WTC11 (cell line): ENCODE data around the gene USP11. TPM values are rescaled to one million over a fixed set of nuclear protein-coding genes. Genes with fewer than 3 reads are reported as not detected.

ENCODE experiments used
- ATAC-seq: fragments of 200-7000 bp; cut with Tn5 transposase; 2 replicates; pipeline ENCODE4 v1.10.0; 2021; ENCODE audit warnings: mild to moderate bottlenecking, moderate library complexity
- CTCF ChIA-PET: fragments of 300-600 bp; sonication (Branson Sonifier 250); formaldehyde crosslinking; loops from one replicate; lab custom pipeline; 2021; ENCODE audit warnings: antibody characterized with exemption; lab: Charles Lee
- POLR2A ChIA-PET: fragments of 350-600 bp; sonication (Branson Sonifier 250); formaldehyde crosslinking; loops from one replicate; lab custom pipeline; 2021; ENCODE audit warnings: antibody characterized with exemption; lab: Charles Lee
- DNase-seq: peaks from one replicate; pipeline ENCODE4 v3.0.0; 2021; ENCODE audit warnings: low spot score
- H3K27ac Mint-ChIP-seq: 2 replicates; pipeline ENCODE4 v1.8.0; 2021; ENCODE audit warnings: mixed read lengths
- H3K27me3 Mint-ChIP-seq: 2 replicates; pipeline ENCODE4 v1.8.0; 2021; ENCODE audit warnings: low read depth, mild to moderate bottlenecking, moderate library complexity, mixed read lengths
- H3K36me3 Mint-ChIP-seq: 2 replicates; pipeline ENCODE4 v1.8.0; 2021; ENCODE audit warnings: mixed read lengths
- H3K4me1 Mint-ChIP-seq: 2 replicates; pipeline ENCODE4 v1.8.0; 2022; ENCODE audit warnings: mixed read lengths
- H3K4me3 Mint-ChIP-seq: 2 replicates; pipeline ENCODE4 v1.8.0; 2021; ENCODE audit warnings: mild to moderate bottlenecking, moderate library complexity, mixed read lengths
- H3K9me3 Mint-ChIP-seq: 2 replicates; pipeline ENCODE4 v1.8.0; 2021; ENCODE audit warnings: mixed read lengths
- CREM ChIP-seq: sonication (generic); formaldehyde crosslinking; IDR thresholded peaks from 2 replicates; pipeline ENCODE4 v1.8.1; 2022; ENCODE audit warnings: mild to moderate bottlenecking, missing genetic modification reagents, moderate library complexity
- GRHL2 ChIP-seq: fragments of 250-450 bp; sonication (Bioruptor Pico); IDR thresholded peaks from 2 replicates; pipeline ENCODE4 v1.8.0; 2022; ENCODE audit warnings: mild to moderate bottlenecking, moderate library complexity; ENCODE audit not compliant: insufficient replicate concordance, severe bottlenecking
- MYBL2 ChIP-seq: sonication (generic); formaldehyde crosslinking; IDR thresholded peaks from 2 replicates; pipeline ENCODE4 v1.8.1; 2023; ENCODE audit warnings: mild to moderate bottlenecking, moderate library complexity, missing genetic modification reagents
- NFE2L1 ChIP-seq: sonication (generic); formaldehyde crosslinking; IDR thresholded peaks from 2 replicates; pipeline ENCODE4 v1.8.1; 2023; ENCODE audit warnings: missing genetic modification reagents
- ZNF219 ChIP-seq: sonication (generic); formaldehyde crosslinking; IDR thresholded peaks from 2 replicates; pipeline ENCODE4 v1.8.0; 2023; ENCODE audit warnings: missing genetic modification reagents, mild to moderate bottlenecking, borderline replicate concordance
- total RNA-seq: library from RNA; stranded (reverse); gene quantifications from 3 replicates; pipeline ENCODE4 v1.2.3, GENCODE V29; 2021
- TF ChIP-seq, protein P1 (sequence below): sonication (generic); formaldehyde crosslinking; IDR thresholded peaks from 2 replicates; pipeline ENCODE4 v1.8.1; 2023; ENCODE audit warnings: mild to moderate bottlenecking, missing genetic modification reagents, moderate library complexity
- TF ChIP-seq, protein P2 (sequence below): fragments of 250-450 bp; sonication (Bioruptor Pico); IDR thresholded peaks from 2 replicates; pipeline ENCODE4 v1.9.0; 2021; ENCODE audit warnings: moderate library complexity, mild to moderate bottlenecking, inconsistent platforms, borderline replicate concordance
- TF ChIP-seq, protein P3 (sequence below): sonication (generic); formaldehyde crosslinking; IDR thresholded peaks from 2 replicates; pipeline ENCODE4 v1.8.1; 2023; ENCODE audit warnings: mild to moderate bottlenecking, missing genetic modification reagents, moderate library complexity
- TF ChIP-seq, protein P4 (sequence below): sonication (generic); formaldehyde crosslinking; IDR thresholded peaks from 2 replicates; pipeline ENCODE4 v1.8.1; 2022; ENCODE audit warnings: low read depth, missing genetic modification reagents, borderline replicate concordance
- TF ChIP-seq, protein P5 (sequence below): fragments of 250-450 bp; sonication (Bioruptor Pico); IDR thresholded peaks from 2 replicates; pipeline ENCODE4 v2.1.2; 2022; ENCODE audit warnings: mild to moderate bottlenecking, moderate library complexity

The USP11 gene
- total RNA-seq, 1 experiment from 2014 or later: 86.8 TPM

DNA sequence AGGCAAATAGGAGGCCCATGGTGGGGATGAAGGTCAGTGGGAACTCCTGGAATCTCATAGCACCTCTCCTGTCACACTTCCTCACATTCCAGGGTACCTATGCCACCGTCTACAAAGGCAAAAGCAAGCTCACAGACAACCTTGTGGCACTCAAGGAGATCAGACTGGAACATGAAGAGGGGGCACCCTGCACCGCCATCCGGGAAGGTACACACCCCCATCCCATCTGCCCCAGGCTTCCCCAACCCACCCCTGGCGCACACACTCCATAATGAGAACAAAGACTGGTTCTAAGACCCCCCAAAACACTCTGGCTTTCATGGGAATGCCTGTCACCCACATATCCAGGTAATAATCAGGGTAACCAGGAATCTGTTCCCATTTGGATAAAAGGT lies 7.9 kb upstream of the USP11 start (continued):
- no peak for TF ChIP-seq MYBL2 (CRISPR knock-in tag)

DNA sequence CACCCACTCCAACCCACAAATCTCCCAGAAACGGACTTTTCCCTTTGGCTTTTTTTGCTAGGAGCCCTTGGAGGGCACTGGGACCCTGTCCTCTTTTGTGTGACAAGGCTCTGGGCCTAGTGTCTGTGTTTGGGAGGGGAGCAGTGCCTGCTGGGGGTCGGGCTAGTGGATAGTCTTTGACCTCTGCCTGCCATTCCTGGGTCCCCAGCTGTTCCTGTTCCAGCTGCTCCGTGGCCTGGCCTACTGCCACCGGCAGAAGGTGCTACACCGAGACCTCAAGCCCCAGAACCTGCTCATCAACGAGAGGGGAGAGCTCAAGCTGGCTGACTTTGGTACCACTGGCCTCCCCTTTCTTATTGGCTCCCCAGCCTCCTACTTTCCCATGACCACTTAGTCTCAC lies 6.7 kb upstream of the USP11 start:
- Mint-ChIP-seq H3K27me3 (no peaks in the 10 kb centered on the region), H3K36me3 (peaks cover 45% of the 10 kb centered on the region), H3K27ac (no peak overlapping the region; the same call in 1 of the 2 replicates), H3K9me3 (no peaks in the 10 kb centered on the region), H3K4me1 (0 out of 2 replicates have a peak, but pooled peaks cover under 1% of the 10 kb centered on the region), H3K4me3 (no peak overlapping the region)
- ChIA-PET POLR2A (no interaction called here), CTCF (interaction anchor here (0.8 kb wide), 1 partner anchor 145 kb away, joined by 5 read pairs; no protein-coding TSS in a partner anchor)
- DNase-seq (no peak), ATAC-seq (no peak)
- no peak for TF ChIP-seq NFE2L1
- TF ChIP-seq, protein P1, sequence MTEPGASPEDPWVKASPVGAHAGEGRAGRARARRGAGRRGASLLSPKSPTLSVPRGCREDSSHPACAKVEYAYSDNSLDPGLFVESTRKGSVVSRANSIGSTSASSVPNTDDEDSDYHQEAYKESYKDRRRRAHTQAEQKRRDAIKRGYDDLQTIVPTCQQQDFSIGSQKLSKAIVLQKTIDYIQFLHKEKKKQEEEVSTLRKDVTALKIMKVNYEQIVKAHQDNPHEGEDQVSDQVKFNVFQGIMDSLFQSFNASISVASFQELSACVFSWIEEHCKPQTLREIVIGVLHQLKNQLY: no peak

DNA sequence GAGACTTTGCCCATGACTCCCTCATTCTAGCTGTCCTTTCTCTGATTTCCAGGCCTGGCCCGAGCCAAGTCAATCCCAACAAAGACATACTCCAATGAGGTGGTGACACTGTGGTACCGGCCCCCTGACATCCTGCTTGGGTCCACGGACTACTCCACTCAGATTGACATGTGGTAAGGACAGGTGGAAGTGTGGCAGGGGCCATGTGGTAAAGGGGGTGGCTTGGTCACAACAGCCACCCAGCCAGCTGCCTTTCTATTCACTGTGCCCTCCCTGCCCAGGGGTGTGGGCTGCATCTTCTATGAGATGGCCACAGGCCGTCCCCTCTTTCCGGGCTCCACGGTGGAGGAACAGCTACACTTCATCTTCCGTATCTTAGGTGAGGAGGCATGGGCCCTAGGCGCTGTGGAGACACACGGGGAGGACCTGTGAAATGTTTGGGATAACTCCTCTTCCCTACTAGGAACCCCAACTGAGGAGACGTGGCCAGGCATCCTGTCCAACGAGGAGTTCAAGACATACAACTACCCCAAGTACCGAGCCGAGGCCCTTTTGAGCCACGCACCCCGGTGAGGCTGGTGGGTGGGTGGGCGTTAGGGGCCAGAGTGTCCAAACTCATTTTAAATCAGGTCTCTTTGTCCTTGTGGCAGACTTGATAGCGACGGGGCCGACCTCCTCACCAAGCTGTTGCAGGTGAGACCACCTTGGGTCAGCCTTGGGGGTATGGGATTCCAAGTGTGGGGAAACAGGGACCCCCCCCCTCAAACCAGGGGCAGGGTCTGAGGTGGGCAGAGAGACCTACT lies 6.1 kb upstream of the USP11 start:
- ATAC-seq (no peak), DNase-seq (no peak)
- Mint-ChIP-seq H3K4me3 (no peak overlapping the region), H3K27ac (no peak overlapping the region; the same call in 1 of the 2 replicates), H3K27me3 (no peaks in the 10 kb centered on the region), H3K4me1 (0 out of 2 replicates have a peak, but pooled peaks cover 2% of the 10 kb centered on the region), H3K36me3 (peaks cover 45% of the 10 kb centered on the region), H3K9me3 (no peaks in the 10 kb centered on the region)
- ChIA-PET POLR2A (interaction anchor here (0.6 kb wide), 1 partner anchor 45 kb away, joined by 3 read pairs; no protein-coding TSS in a partner anchor), CTCF (interaction anchor here (0.8 kb wide), 1 partner anchor 145 kb away, joined by 5 read pairs; no protein-coding TSS in a partner anchor)
- TF ChIP-seq, protein P1: no peak

DNA sequence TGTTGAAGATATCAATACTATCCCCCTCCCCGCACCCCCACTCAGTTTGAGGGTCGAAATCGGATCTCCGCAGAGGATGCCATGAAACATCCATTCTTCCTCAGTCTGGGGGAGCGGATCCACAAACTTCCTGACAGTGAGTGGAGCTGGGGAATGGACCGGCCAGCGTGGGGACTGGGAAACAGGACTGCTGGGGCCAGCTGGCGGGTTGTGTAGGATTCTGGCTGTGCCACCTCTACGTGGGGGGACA lies 5.5 kb upstream of the USP11 start:
- H3K27ac Mint-ChIP-seq: no peak overlapping the region
- TF ChIP-seq, protein P2, sequence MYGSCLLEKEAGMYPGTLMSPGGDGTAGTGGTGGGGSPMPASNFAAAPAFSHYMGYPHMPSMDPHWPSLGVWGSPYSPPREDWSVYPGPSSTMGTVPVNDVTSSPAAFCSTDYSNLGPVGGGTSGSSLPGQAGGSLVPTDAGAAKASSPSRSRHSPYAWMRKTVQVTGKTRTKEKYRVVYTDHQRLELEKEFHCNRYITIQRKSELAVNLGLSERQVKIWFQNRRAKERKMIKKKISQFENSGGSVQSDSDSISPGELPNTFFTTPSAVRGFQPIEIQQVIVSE: no peak
- TF ChIP-seq, protein P3, sequence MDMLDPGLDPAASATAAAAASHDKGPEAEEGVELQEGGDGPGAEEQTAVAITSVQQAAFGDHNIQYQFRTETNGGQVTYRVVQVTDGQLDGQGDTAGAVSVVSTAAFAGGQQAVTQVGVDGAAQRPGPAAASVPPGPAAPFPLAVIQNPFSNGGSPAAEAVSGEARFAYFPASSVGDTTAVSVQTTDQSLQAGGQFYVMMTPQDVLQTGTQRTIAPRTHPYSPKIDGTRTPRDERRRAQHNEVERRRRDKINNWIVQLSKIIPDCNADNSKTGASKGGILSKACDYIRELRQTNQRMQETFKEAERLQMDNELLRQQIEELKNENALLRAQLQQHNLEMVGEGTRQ: no peak
- no peak for TF ChIP-seq ZNF219
- TF ChIP-seq, protein P4, sequence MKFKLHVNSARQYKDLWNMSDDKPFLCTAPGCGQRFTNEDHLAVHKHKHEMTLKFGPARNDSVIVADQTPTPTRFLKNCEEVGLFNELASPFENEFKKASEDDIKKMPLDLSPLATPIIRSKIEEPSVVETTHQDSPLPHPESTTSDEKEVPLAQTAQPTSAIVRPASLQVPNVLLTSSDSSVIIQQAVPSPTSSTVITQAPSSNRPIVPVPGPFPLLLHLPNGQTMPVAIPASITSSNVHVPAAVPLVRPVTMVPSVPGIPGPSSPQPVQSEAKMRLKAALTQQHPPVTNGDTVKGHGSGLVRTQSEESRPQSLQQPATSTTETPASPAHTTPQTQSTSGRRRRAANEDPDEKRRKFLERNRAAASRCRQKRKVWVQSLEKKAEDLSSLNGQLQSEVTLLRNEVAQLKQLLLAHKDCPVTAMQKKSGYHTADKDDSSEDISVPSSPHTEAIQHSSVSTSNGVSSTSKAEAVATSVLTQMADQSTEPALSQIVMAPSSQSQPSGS: no peak
- TF ChIP-seq CREM (CRISPR knock-in tag): no peak
- TF ChIP-seq GRHL2: no peak
- TF ChIP-seq, protein P5, sequence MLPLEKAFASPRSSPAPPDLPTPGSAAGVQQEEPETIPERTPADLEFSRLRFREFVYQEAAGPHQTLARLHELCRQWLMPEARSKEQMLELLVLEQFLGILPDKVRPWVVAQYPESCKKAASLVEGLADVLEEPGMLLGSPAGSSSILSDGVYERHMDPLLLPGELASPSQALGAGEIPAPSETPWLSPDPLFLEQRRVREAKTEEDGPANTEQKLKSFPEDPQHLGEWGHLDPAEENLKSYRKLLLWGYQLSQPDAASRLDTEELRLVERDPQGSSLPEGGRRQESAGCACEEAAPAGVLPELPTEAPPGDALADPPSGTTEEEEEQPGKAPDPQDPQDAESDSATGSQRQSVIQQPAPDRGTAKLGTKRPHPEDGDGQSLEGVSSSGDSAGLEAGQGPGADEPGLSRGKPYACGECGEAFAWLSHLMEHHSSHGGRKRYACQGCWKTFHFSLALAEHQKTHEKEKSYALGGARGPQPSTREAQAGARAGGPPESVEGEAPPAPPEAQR: no peak
- DNase-seq (no peak), ATAC-seq (no peak)
- POLR2A ChIA-PET: no interaction called here
- H3K36me3 Mint-ChIP-seq: peaks cover 45% of the 10 kb centered on the region
- H3K4me1 Mint-ChIP-seq: 0 out of 2 replicates have a peak, but pooled peaks cover 2% of the 10 kb centered on the region
- CTCF ChIA-PET: no interaction called here
- no peaks in the 10 kb centered on the region for H3K27me3 Mint-ChIP-seq
- no peak overlapping the region for H3K4me3 Mint-ChIP-seq
- H3K9me3 Mint-ChIP-seq: no peaks in the 10 kb centered on the region
